ENCODE data around the gene SLC16A12.

The SLC16A12 gene

DNA sequence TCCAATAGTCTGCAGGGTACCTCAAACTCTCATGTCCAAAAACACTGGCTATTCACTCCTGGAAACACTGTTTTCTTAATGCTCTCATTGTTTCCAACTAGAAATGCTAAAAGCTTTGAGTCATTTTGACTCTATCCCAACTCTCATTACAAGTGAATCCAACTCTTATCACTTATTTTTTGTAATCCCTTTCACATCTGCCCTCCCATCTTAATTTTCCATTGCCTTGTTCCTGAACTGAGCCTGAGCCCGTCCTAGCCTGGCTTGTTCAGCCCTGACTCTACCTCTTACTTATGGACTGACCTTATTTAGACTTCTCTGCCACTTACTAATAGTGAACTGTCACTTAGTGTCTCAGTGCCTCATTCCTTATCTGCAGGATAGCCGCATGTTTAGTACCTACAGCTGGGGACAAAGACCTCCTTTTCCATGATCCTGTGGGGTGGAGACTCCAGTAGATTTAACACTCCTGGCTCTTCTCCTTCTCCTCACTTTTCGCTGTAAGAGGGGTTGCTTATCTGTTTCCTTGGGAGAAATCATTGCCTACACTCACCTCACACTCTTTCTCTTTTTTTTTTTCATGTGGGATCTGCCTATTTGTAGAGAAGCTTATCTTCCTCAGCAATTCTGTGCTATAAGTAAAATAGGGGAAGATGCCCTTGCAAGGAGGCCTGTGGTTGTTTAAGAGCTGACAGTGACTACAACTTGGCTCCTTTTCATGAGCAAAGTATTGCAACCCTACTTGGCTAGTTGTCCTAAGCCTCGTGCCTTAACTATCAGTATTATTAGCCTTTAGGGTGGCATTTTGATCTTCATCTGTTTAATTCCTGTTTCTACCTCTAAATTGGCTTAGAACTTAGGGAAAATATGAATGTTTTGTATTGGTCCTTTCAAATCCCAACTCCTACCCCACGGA, 56.4 kb downstream of the SLC16A12 start:
- TF ChIP-seq SPI1 (IDR thresholded peaks at IDR 0.05; ENCODE audit: low read depth, low read length) = no peak
- TF ChIP-seq POLR2A (IDR thresholded peaks at IDR 0.05; ENCODE audit: low read depth, low read length) = no peak
- TF ChIP-seq PAX5 (IDR thresholded peaks at IDR 0.05; ENCODE audit: insufficient read depth, low read length, severe bottlenecking) = no peak
- no peak for TF ChIP-seq POU2F2 (IDR thresholded peaks at IDR 0.05; ENCODE audit: low read depth, low read length)
- TF ChIP-seq POLR2AphosphoS5 (IDR thresholded peaks at IDR 0.05; ENCODE audit: low read depth, low read length) = no peak
- no peak for TF ChIP-seq TAF1 (IDR thresholded peaks at IDR 0.05; ENCODE audit: low read depth, low read length)
- DNase-seq (ENCODE audit: insufficient read length, low spot score) (no peak), FAIRE-seq (no peak)

GRCh38 chr10:89478085-89478738, 57.2 kb downstream of the SLC16A12 start:
- TF ChIP-seq POU2F2 (IDR thresholded peaks at IDR 0.05; ENCODE audit: low read depth, low read length) (no peak), SPI1 (IDR thresholded peaks at IDR 0.05; ENCODE audit: low read depth, low read length) (peak; percentile 63)
- DNase-seq (ENCODE audit: insufficient read length, low spot score) (peak; percentile 17), FAIRE-seq (peak; percentile 87)

DNA sequence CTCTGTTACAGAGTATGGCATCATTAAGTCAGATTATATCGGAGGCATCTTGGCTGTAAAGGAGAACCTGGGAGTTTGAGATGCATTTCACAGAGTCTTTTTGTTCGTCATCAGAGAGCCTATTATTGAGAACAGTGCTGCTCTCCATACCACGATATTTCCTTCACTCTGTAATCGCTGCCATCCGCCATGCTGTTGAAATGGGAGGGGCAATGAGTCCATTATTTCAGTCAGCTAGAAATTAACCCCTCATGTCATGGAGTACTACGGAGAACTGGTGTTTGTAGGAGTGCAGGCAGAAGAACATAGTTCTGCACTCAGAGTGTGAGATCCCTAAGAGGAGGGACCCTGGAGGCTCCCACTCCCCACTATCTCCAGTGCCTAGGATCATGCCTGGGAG, 59.2 kb downstream of the SLC16A12 start:
- no peak for FAIRE-seq
- DNase-seq (ENCODE audit: insufficient read length, low spot score) = no peak
- TF ChIP-seq TAF1 (IDR thresholded peaks at IDR 0.05; ENCODE audit: low read depth, low read length) (no peak), POLR2A (IDR thresholded peaks at IDR 0.05; ENCODE audit: low read depth, low read length) (no peak), POLR2AphosphoS5 (IDR thresholded peaks at IDR 0.05; ENCODE audit: low read depth, low read length) (no peak), PAX5 (IDR thresholded peaks at IDR 0.05; ENCODE audit: insufficient read depth, low read length, severe bottlenecking) (no peak), SPI1 (IDR thresholded peaks at IDR 0.05; ENCODE audit: low read depth, low read length) (no peak), POU2F2 (IDR thresholded peaks at IDR 0.05; ENCODE audit: low read depth, low read length) (no peak)

DNA sequence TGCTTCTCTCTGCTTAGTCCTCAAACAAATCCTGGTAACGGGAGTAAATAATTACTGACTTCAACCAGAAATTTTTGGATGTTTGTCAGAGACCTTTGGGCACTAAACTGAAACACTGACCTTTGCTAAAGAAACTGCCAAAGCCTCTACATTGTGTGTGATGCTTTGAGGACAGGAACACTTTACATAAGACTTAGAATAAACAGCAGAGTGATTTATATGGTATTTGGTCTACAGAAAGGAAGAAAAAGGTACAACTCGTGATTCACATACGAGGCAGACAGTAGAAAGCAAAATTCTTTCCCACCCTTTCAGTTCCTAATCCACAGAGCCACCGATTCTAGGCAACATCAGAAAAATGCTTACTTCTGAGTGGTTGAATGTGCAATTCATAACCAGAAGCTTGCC, 59.8 kb downstream of the SLC16A12 start:
- FAIRE-seq = no peak
- DNase-seq (ENCODE audit: insufficient read length, low spot score) = no peak
- TF ChIP-seq POLR2AphosphoS5 (IDR thresholded peaks at IDR 0.05; ENCODE audit: low read depth, low read length) (no peak), TAF1 (IDR thresholded peaks at IDR 0.05; ENCODE audit: low read depth, low read length) (no peak), SPI1 (IDR thresholded peaks at IDR 0.05; ENCODE audit: low read depth, low read length) (no peak), POLR2A (IDR thresholded peaks at IDR 0.05; ENCODE audit: low read depth, low read length) (no peak), POU2F2 (IDR thresholded peaks at IDR 0.05; ENCODE audit: low read depth, low read length) (no peak), PAX5 (IDR thresholded peaks at IDR 0.05; ENCODE audit: insufficient read depth, low read length, severe bottlenecking) (no peak)

DNA sequence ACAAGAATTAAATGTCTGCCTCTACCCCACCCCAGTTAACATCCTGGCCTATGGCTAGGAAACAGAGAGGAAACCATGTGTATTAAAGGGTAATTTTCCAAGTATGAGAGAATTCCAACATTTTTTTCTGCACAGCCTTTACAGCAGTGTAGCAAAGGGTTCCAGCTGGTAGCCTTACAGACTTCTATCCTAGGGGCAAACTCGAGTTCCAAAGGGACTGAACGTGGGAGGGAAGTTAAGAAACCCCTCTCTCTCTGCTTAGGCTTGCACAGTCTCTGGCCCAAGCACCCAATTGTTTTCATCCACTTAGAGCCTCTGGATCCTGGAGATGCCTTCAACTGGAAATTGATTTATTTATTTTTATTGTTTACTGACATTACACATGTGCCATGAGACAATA, 60.3 kb downstream of the SLC16A12 start:
- DNase-seq (ENCODE audit: insufficient read length, low spot score) (no peak), FAIRE-seq (no peak)
- TF ChIP-seq TAF1 (IDR thresholded peaks at IDR 0.05; ENCODE audit: low read depth, low read length) (no peak), POLR2AphosphoS5 (IDR thresholded peaks at IDR 0.05; ENCODE audit: low read depth, low read length) (no peak), SPI1 (IDR thresholded peaks at IDR 0.05; ENCODE audit: low read depth, low read length) (no peak), PAX5 (IDR thresholded peaks at IDR 0.05; ENCODE audit: insufficient read depth, low read length, severe bottlenecking) (no peak), POU2F2 (IDR thresholded peaks at IDR 0.05; ENCODE audit: low read depth, low read length) (no peak), POLR2A (IDR thresholded peaks at IDR 0.05; ENCODE audit: low read depth, low read length) (no peak)

DNA sequence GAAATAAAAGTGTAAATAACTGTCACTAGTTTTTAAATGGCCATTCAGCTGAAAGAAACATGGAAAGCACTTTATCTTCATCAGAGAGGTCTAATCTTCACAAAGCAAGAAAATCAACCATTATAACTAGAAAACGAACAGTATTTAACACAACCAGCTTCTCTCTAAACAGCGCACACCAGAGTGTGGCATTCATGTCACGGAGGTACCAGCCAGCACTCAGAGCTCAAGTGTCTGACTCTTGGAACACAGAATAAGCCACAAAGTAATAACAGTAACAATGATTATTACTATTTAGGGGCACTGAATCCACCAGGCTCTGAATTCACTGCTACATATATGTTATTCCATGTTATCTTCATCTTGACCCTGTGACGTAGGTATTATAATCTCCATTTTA, 60.9 kb downstream of the SLC16A12 start:
- no peak for FAIRE-seq
- TF ChIP-seq SPI1 (IDR thresholded peaks at IDR 0.05; ENCODE audit: low read depth, low read length) (no peak), POLR2A (IDR thresholded peaks at IDR 0.05; ENCODE audit: low read depth, low read length) (no peak), PAX5 (IDR thresholded peaks at IDR 0.05; ENCODE audit: insufficient read depth, low read length, severe bottlenecking) (no peak), POLR2AphosphoS5 (IDR thresholded peaks at IDR 0.05; ENCODE audit: low read depth, low read length) (no peak), POU2F2 (IDR thresholded peaks at IDR 0.05; ENCODE audit: low read depth, low read length) (no peak), TAF1 (IDR thresholded peaks at IDR 0.05; ENCODE audit: low read depth, low read length) (no peak)

DNA sequence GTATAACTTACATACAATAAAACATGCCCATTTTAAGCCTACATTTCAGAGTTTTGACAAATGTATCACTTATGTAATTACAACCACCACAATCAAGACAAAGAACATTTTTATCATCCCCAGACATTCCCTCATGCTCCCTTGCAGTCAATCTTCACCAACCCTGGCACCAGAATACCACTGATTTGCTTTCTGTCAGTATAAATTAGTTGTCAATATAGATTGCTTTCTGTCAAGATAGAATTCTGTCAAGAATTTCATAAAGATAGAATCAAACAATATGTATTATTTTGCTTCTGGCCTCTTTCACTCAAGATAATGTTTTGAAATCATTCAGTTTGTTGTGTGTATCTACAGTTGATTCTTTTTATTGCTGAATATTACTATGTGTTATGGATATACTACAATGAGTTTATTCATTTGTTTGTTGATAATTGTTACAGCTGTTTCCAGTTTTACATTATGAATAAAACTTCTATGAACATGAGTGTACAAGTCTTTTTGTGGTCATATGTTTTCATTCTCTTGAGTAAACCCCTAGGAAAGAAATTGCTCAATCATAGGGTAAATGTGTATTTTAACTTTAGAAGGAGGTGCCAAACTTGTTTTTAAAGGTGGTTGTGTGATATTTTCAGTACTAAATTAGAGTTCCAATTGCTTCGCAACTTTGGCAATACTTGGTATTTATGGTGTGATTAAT, 64.1 kb downstream of the SLC16A12 start:
- TF ChIP-seq TAF1 (IDR thresholded peaks at IDR 0.05; ENCODE audit: low read depth, low read length) = no peak
- TF ChIP-seq POLR2A (IDR thresholded peaks at IDR 0.05; ENCODE audit: low read depth, low read length) = no peak
- TF ChIP-seq POU2F2 (IDR thresholded peaks at IDR 0.05; ENCODE audit: low read depth, low read length) = no peak
- no peak for TF ChIP-seq SPI1 (IDR thresholded peaks at IDR 0.05; ENCODE audit: low read depth, low read length)
- no peak for TF ChIP-seq POLR2AphosphoS5 (IDR thresholded peaks at IDR 0.05; ENCODE audit: low read depth, low read length)
- TF ChIP-seq PAX5 (IDR thresholded peaks at IDR 0.05; ENCODE audit: insufficient read depth, low read length, severe bottlenecking) = no peak
- FAIRE-seq (no peak), DNase-seq (ENCODE audit: insufficient read length, low spot score) (no peak)

More for the DNA sequence above, 60.9 kb downstream of the SLC16A12 start:
- no peak for DNase-seq (ENCODE audit: insufficient read length, low spot score)

DNA sequence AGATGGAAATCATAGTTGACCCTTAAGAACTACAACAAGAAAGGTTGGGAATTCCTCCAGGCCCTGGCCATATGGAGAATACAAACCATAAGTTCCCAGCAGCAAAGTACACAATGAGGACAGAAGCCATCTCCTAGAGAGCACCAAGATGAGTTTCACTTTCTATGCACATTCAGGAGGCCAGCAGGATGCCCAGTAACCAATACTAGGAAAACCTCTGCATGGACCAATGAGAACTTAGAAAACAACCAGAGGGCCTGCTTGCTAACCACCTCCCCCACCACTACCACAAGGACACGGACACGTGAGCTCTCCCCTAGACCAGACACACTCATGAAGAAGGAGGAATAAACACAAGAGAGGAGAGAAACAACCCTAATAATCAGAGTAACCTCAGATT, 64.8 kb downstream of the SLC16A12 start:
- DNase-seq (ENCODE audit: insufficient read length, low spot score) = no peak
- no peak for FAIRE-seq
- TF ChIP-seq POLR2AphosphoS5 (IDR thresholded peaks at IDR 0.05; ENCODE audit: low read depth, low read length) (no peak), POU2F2 (IDR thresholded peaks at IDR 0.05; ENCODE audit: low read depth, low read length) (no peak), PAX5 (IDR thresholded peaks at IDR 0.05; ENCODE audit: insufficient read depth, low read length, severe bottlenecking) (no peak), SPI1 (IDR thresholded peaks at IDR 0.05; ENCODE audit: low read depth, low read length) (no peak), POLR2A (IDR thresholded peaks at IDR 0.05; ENCODE audit: low read depth, low read length) (no peak), TAF1 (IDR thresholded peaks at IDR 0.05; ENCODE audit: low read depth, low read length) (no peak)

GRCh38 chr10:89469517-89469916, 65.9 kb downstream of the SLC16A12 start:
- DNase-seq (ENCODE audit: insufficient read length, low spot score) (no peak), FAIRE-seq (no peak)
- TF ChIP-seq POU2F2 (IDR thresholded peaks at IDR 0.05; ENCODE audit: low read depth, low read length) = no peak
